H54 (cell line): ENCODE measurements around the gene RMC1.
"Not testable (repeated sequence)": the region's sequence is repeated elsewhere in the genome, so short reads cannot be mapped to it uniquely, and the experiment has no call there.

Source experiments
- DNase-seq: peaks from one replicate; pipeline ENCODE4 v3.0.0; 2011; ENCODE audit warnings: low spot score, mixed read lengths; ENCODE audit not compliant: insufficient read length
- FAIRE-seq: peaks from 3 replicates; lab custom pipeline; 2011; peaks lifted over from hg19 to GRCh38; lab: Jason Lieb, UNC
- POLR2A ChIP-seq: IDR thresholded peaks from 2 replicates; pipeline ENCODE4 v1.6.1; 2011; ENCODE audit warnings: low read depth, mild to moderate bottlenecking, low read length

RMC1 gene

GRCh38 chr18:23484561-23485182, 18.6 kb upstream of the RMC1 start:
- DNase-seq (no peak), FAIRE-seq (no peak)
- no peak for TF ChIP-seq POLR2A

- no peak for TF ChIP-seq POLR2A
- DNase-seq, result no peak
- FAIRE-seq, result no peak
Measured at GRCh38 chr18:23485386-23485785, 17.9 kb upstream of the RMC1 start.

- no peak for FAIRE-seq
- no peak for DNase-seq
- TF ChIP-seq POLR2A, result no peak
Measured at GRCh38 chr18:23487738-23488570, 15.4 kb upstream of the RMC1 start.

GRCh38 chr18:23489586-23489985, 13.7 kb upstream of the RMC1 start:
- not testable (repeated sequence) for DNase-seq, FAIRE-seq

- DNase-seq, result no peak
- FAIRE-seq, result no peak
- TF ChIP-seq POLR2A, result no peak
Measured at GRCh38 chr18:23493654-23494053, 9.7 kb upstream of the RMC1 start.

- no peak for FAIRE-seq
- no peak for TF ChIP-seq POLR2A
Measured at GRCh38 chr18:23494992-23495391, 8.3 kb upstream of the RMC1 start.

GRCh38 chr18:23495723-23496440, 7.4 kb upstream of the RMC1 start:
- DNase-seq (no peak), FAIRE-seq (no peak)
- no peak for TF ChIP-seq POLR2A

More at GRCh38 chr18:23494992-23495391, 8.3 kb upstream of the RMC1 start:
- DNase-seq, result no peak

GRCh38 chr18:23498117-23498516, 5.2 kb upstream of the RMC1 start:
- FAIRE-seq (no peak), DNase-seq (no peak)
- no peak for TF ChIP-seq POLR2A

- no peak for TF ChIP-seq POLR2A
- peak; percentile 26 for DNase-seq
- FAIRE-seq, result peak; percentile 33
Measured at GRCh38 chr18:23498877-23499276, 4.4 kb upstream of the RMC1 start.

GRCh38 chr18:23499291-23499781, 4.0 kb upstream of the RMC1 start:
- no peak for FAIRE-seq
- DNase-seq, result no peak
- TF ChIP-seq POLR2A, result no peak

GRCh38 chr18:23501626-23502025, 1.7 kb upstream of the RMC1 start:
- DNase-seq (no peak), FAIRE-seq (no peak)
- TF ChIP-seq POLR2A, result no peak

GRCh38 chr18:23502516-23503037, 734 bp upstream of the RMC1 start:
- TF ChIP-seq POLR2A, result no peak
- no peak for DNase-seq
- no peak for FAIRE-seq

- no peak for DNase-seq
Measured at GRCh38 chr18:23503963-23504344, 643 bp downstream of the RMC1 start.

GRCh38 chr18:23504720-23505119, 1.4 kb downstream of the RMC1 start:
- no peak for TF ChIP-seq POLR2A
- FAIRE-seq (no peak), DNase-seq (no peak)

More at GRCh38 chr18:23503963-23504344, 643 bp downstream of the RMC1 start:
- TF ChIP-seq POLR2A, result no peak
- FAIRE-seq, result no peak
